ENCODE data around the gene MAGI2. TPM values are rescaled to one million over a fixed set of nuclear protein-coding genes. Genes with fewer than 3 reads are reported as not detected.
"Not testable (repeated sequence)": the region's sequence is repeated elsewhere in the genome, so short reads cannot be mapped to it uniquely, and the experiment has no call there.

Gene MAGI2
- total RNA-seq, 1 donor: 0.42 TPM

DNA sequence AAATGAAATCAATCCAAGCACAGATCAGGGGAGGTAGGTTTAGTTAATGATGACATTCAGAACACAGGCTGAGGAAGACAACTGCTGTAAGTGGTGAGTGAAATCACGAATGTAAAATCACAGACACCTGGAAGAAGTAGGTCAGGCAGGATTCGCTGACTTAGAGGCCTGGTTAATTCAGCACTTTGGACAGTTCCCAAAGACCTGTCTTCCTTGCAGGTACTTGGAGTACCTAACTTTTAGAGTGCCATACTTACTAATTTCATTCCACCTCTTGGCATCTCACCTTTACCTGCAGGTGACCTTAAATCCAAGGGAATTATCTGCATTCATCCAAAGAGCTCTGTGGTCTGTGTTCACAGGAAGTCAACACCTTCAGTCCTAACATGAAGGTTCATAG is 832.5 kb downstream of the MAGI2 start:
- Histone ChIP-seq H3K9me3 (ENCODE audit: low read depth, low read length) (no peaks in the 10 kb centered on the region), H3K4me1 (ENCODE audit: insufficient read depth, low read length) (no peaks in the 10 kb centered on the region), H3K27me3 (ENCODE audit: insufficient read depth, low read length) (no peaks in the 10 kb centered on the region), H3K4me3 (ENCODE audit: low read length) (no peak overlapping the region)

DNA sequence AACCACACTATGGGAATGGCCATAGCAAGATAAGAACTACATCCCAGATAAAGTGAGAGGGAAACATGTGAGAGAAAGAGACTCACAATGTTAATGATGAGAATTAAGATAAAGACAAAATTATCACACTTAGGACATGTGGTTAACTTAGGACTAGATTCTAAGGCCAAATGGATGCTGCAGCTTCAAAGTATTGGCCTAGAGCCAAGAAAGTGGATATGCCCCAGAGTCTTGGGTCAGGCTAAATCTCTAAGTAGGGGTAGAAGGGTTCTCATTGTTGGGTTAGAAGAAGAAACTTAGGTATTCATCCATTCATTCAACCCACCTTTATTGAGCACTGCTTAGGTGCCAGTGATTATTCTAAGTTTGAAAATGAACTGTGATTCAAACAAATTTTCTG is 836.9 kb downstream of the MAGI2 start:
- no peak overlapping the region for H3K4me3 ChIP-seq (ENCODE audit: low read length)
- H3K4me1 ChIP-seq (ENCODE audit: insufficient read depth, low read length): no peaks in the 10 kb centered on the region
- no peaks in the 10 kb centered on the region for H3K27me3 ChIP-seq (ENCODE audit: insufficient read depth, low read length)
- H3K9me3 ChIP-seq (ENCODE audit: low read depth, low read length): no peaks in the 10 kb centered on the region

DNA sequence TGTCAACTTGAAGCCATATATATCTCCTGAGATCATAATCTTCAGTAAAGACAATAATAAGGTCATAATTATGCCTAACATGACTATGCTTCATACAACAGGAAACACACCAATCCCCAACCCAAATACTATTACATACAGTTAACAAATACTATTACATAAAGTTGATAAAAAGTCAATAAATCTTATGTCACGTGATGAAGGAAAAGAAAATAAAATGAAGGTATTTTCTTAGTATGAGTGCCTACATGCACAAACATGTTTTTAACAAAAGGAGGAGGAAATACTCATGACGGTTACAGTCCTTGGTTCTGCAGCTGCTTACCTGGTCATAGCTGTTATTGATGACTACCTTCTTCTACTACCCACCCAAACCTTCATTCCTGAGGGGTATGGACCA is 844.2 kb downstream of the MAGI2 start:
- H3K9me3 ChIP-seq (ENCODE audit: low read depth, low read length): no peaks in the 10 kb centered on the region
- no peak overlapping the region for H3K4me3 ChIP-seq (ENCODE audit: low read length)
- no peaks in the 10 kb centered on the region for H3K4me1 ChIP-seq (ENCODE audit: insufficient read depth, low read length)
- H3K27me3 ChIP-seq (ENCODE audit: insufficient read depth, low read length): no peaks in the 10 kb centered on the region

DNA sequence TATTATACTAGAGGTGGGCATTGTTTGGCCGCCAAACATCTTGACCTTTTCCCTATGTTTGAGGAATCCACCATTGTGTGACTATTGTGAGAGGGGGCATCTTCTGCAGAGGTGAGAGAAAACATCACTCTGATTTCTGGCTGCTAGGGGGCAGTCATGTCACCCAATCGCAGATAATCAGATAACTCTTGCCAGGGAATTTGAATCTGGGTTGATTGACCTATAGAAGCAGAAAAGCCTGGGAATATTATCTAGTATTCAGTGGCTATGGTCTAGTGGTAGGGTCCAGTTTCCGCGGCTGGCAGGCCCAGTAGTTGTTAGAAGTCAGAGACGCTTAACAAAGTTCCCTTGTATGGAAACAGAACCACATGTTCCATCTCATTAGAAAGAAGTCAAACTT is 846.4 kb downstream of the MAGI2 start:
- H3K27me3 ChIP-seq (ENCODE audit: insufficient read depth, low read length): no peaks in the 10 kb centered on the region
- no peak overlapping the region for H3K4me3 ChIP-seq (ENCODE audit: low read length)
- H3K9me3 ChIP-seq (ENCODE audit: low read depth, low read length): no peaks in the 10 kb centered on the region
- H3K4me1 ChIP-seq (ENCODE audit: insufficient read depth, low read length): no peaks in the 10 kb centered on the region

DNA sequence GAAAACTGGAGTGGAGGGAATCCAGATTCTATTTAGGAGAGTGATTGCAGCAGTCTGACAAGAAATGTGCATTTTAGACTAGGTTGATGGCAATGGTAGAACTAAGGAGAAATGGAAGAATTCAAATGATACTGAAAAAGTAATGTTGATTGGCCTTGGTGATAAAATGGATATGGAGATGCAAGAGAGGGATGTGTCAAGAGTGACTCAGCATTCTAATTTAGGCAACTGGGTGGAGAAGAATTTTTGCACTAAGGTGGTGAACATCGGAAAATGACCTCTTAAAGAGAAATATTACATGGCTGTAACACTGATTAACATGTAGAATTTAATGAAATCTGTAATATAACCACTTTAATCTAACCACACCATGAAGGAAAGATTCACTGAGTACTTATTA is 848.3 kb downstream of the MAGI2 start:
- Histone ChIP-seq H3K4me1 (ENCODE audit: insufficient read depth, low read length) (no peaks in the 10 kb centered on the region), H3K4me3 (ENCODE audit: low read length) (no peak overlapping the region), H3K27me3 (ENCODE audit: insufficient read depth, low read length) (no peaks in the 10 kb centered on the region), H3K9me3 (ENCODE audit: low read depth, low read length) (no peaks in the 10 kb centered on the region)

DNA sequence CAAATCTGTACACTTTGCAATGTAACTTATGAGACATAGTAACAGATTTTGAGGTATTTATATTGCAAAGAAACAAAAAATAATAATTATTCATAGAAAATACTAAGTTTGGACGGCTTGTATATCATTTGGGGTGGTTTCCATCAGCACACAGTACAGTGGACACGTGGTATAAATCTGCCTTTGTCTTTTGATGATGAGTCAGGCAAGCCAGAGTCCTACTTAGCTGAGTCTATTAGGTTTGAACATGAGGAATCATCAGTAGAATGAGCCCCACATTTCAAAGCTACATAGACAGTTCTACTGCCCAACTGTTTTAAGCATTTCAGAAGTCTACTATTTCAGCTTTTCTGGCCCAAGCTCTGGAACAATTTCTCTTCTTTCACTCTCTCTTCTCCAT is 851.7 kb downstream of the MAGI2 start:
- Histone ChIP-seq H3K4me1 (ENCODE audit: insufficient read depth, low read length) (no peaks in the 10 kb centered on the region), H3K27me3 (ENCODE audit: insufficient read depth, low read length) (no peaks in the 10 kb centered on the region), H3K4me3 (ENCODE audit: low read length) (no peak overlapping the region), H3K9me3 (ENCODE audit: low read depth, low read length) (no peaks in the 10 kb centered on the region)

DNA sequence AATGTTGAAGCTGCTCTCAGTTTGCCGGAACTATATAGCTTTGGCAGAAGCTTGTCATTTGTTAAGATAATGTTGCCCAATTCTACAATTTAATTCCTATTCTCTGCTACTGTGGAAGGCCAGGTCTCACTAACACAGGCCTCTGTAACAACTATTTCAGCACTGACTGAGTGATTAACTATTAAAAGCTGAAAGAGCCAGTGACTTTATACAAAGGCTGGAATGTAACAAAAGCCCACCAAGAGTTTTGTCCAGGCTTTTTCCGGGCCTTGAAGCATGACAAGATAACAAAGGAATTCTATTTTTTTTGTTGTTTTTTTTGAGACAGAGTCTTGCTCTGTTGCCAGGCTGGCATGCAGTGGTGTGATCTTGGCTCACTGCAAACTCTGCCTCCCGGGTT is 859.3 kb downstream of the MAGI2 start:
- Histone ChIP-seq H3K9me3 (ENCODE audit: low read depth, low read length) (no peaks in the 10 kb centered on the region), H3K27me3 (ENCODE audit: insufficient read depth, low read length) (no peaks in the 10 kb centered on the region), H3K4me3 (ENCODE audit: low read length) (no peak overlapping the region), H3K4me1 (ENCODE audit: insufficient read depth, low read length) (no peaks in the 10 kb centered on the region)

DNA sequence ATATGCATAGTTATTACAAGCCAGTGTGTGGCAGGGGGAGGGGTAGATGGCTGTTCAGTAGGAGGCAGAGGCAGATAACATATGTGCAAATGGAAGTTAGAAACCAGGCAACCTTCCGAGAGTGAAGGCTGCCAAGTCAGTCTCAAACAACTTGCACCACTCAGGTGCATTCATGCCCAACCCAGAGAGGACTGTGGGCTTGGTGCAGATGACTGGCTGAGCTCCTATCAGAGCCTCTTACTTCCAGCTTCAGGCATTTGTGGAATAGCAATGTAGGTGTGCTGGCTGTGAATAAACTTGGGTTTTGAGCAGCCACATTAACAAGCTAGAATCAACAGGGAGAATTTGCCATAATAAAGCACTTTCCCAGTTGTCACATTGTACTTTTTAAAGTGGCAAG is 865.1 kb downstream of the MAGI2 start:
- no peaks in the 10 kb centered on the region for H3K9me3 ChIP-seq (ENCODE audit: low read depth, low read length)

DNA sequence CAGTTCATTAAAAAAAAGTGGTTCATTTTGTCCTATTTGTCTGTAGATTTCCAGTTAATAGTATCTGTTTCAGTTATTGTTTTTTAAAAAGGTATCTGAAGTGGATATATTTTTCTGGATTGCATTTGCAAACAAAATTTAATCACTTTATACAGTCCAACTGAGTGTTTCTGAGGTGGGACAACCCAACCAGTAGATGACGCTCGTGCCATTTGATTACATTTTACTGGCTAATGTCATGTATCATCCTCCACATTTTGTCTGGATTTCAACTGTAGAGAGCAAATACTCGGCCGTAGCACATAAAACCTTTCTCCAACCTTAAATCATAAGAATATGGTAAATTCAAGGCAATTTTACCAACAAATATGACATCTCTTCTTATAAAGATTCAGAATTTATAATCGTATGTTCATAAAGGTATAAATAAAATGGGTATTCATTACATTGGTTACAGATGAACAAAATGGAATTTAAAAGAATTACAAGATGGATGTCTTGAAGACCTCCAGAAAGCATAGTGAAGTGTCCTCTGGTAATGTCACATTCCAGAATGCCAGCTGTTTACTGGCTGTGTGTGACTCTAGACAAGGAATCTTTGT is 865.9 kb downstream of the MAGI2 start:
- no peaks in the 10 kb centered on the region for H3K4me1 ChIP-seq (ENCODE audit: insufficient read depth, low read length)

More for the DNA sequence above, 865.1 kb downstream of the MAGI2 start:
- H3K4me3 ChIP-seq (ENCODE audit: low read length): no peak overlapping the region
- no peaks in the 10 kb centered on the region for H3K4me1 ChIP-seq (ENCODE audit: insufficient read depth, low read length)
- H3K27me3 ChIP-seq (ENCODE audit: insufficient read depth, low read length): no peaks in the 10 kb centered on the region

DNA sequence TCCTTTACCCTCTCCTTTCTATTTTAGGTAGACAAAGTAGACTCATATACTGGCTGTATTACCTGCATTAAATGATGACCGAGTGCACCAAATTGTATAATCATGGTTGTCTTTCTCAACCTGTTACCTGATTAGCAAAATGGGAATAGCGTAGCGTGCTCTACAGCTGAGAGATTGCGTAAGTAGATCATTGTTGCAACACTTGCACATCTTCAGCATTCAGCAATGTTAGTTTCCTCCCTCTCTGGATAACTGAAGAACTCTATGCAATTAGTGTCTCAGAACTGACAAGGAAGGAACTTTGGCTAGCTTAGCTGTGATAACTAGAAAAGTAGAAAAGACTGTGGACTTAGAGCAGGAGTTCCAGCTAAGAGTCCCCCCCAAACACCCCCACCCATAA is 867.5 kb downstream of the MAGI2 start:
- Histone ChIP-seq H3K4me3 (ENCODE audit: low read length) (no peak overlapping the region), H3K4me1 (ENCODE audit: insufficient read depth, low read length) (no peaks in the 10 kb centered on the region), H3K27me3 (ENCODE audit: insufficient read depth, low read length) (no peaks in the 10 kb centered on the region), H3K9me3 (ENCODE audit: low read depth, low read length) (no peaks in the 10 kb centered on the region)

More for the DNA sequence above, 865.9 kb downstream of the MAGI2 start:
- Histone ChIP-seq H3K4me3 (ENCODE audit: low read length) (no peak overlapping the region), H3K27me3 (ENCODE audit: insufficient read depth, low read length) (no peaks in the 10 kb centered on the region), H3K9me3 (ENCODE audit: low read depth, low read length) (no peaks in the 10 kb centered on the region)

DNA sequence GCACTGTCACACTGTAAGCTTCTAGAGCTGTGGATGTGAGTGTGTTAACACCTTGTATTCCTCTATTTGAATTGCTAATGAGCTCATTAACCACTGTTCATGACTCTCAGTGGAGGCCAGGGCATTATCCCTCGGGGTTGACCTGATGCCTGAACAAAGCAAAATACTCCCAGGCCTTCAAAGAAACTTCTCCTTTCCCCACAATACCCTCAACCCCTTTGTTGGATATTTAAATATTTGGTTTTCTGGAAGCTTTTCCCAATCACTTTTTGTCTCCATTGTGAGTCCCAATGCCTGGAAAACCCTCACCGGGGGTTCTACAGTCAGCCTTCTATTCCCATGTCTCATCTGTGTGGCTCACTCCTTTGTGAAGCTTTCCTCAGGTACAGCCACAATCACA is 874.8 kb downstream of the MAGI2 start:
- Histone ChIP-seq H3K4me3 (ENCODE audit: low read length) (no peak overlapping the region), H3K9me3 (ENCODE audit: low read depth, low read length) (no peaks in the 10 kb centered on the region), H3K4me1 (ENCODE audit: insufficient read depth, low read length) (no peaks in the 10 kb centered on the region), H3K27me3 (ENCODE audit: insufficient read depth, low read length) (no peaks in the 10 kb centered on the region)

DNA sequence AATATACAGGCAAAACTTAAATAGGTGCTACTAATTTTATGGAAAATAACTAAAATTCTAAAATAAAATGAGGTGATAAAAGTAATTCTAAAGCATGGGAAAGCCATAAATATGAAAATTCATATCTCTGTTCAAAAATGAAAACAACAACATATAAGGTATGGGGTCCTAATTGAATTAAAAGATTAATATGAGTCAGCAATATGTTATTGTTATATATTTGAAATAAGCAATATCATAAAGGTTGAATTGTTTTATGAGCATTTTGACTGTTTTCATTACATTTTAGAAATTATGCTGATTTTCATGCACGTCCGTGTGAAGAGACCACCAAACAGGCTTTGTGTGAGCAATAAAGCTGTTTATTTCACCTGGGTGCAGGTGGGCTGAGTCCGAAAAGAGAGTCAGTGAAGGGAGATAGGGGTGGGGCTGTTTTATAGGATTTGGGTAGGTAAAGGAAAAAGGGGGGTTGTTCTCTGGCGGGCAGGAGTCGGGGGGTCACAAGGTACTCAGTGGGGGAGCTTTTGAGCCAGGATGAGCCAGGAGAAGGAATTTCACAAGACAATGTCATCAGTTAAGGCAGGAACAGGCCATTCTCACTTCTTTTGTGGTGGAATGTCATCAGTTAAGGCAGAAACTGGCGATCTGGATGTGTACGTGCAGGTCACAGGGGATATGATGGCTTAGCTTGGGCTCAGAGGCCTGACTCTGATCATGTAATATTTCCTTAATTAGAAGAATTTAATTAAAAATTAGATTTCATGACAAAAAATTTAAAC is 876.1 kb downstream of the MAGI2 start:
- not testable (repeated sequence) for H3K9me3 ChIP-seq (ENCODE audit: low read depth, low read length); H3K4me1 ChIP-seq (ENCODE audit: insufficient read depth, low read length); H3K4me3 ChIP-seq (ENCODE audit: low read length); H3K27me3 ChIP-seq (ENCODE audit: insufficient read depth, low read length)

DNA sequence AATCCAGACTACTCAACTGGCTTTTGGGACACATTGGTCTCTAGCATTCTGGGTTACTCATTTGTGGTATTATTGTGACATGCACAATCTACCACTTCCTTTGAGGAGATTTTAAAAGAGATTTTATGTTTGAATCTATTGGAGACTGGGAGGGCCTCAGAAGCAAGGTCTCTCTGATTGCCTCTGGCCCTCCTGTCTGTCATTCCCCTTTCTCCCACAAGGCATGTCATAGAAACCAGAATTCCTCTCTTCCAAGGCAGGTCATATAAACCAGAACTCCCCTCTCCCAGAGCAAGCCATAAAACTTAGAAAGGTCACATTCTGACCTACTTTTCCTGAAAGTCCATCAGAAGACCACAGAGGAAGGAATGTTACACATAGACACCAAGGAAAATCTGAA is 877.2 kb downstream of the MAGI2 start:
- Histone ChIP-seq H3K27me3 (ENCODE audit: insufficient read depth, low read length) (no peaks in the 10 kb centered on the region), H3K9me3 (ENCODE audit: low read depth, low read length) (no peaks in the 10 kb centered on the region), H3K4me3 (ENCODE audit: low read length) (no peak overlapping the region), H3K4me1 (ENCODE audit: insufficient read depth, low read length) (no peaks in the 10 kb centered on the region)

DNA sequence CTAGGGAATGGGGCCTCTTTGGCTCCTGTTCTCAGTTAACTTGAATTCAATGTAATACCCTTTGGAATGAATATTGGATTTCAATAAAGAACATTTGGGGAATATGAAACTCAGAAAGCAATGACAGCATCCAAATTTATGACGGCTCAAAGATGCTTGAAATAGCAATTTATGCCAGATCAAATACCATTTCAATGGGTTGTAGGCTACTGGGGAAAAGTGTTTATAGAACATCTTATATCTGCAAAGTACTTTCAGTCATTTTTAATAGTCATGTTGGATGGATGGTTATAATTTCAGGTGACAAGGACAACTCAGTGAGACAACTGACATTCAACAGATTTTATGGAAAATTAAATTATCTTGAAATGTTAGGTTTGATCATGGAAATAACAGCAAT is 882.2 kb downstream of the MAGI2 start:
- Histone ChIP-seq H3K27me3 (ENCODE audit: insufficient read depth, low read length) (no peaks in the 10 kb centered on the region), H3K4me3 (ENCODE audit: low read length) (no peak overlapping the region), H3K9me3 (ENCODE audit: low read depth, low read length) (no peaks in the 10 kb centered on the region), H3K4me1 (ENCODE audit: insufficient read depth, low read length) (no peaks in the 10 kb centered on the region)

DNA sequence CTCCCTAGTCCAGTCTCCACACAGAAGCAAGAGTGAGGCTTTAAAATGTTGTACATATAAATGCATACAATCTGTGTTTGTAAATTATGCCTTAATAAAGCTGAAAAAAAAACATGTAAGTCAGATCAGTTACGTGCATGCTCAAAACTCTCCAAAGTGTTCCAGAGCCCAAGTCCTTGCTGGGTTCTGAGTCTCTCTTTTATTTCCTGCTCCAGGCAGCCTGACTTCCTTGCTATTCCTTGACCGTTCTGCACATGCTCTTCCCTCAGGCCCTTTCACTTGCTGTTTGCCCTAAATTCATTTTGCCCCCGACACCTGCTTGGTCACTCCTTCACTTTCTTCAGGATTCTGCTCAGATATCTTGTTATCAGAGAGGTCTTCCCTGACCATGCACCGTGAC is 884.8 kb downstream of the MAGI2 start:
- Histone ChIP-seq H3K4me3 (ENCODE audit: low read length) (no peak overlapping the region), H3K27me3 (ENCODE audit: insufficient read depth, low read length) (no peaks in the 10 kb centered on the region), H3K9me3 (ENCODE audit: low read depth, low read length) (no peaks in the 10 kb centered on the region), H3K4me1 (ENCODE audit: insufficient read depth, low read length) (no peaks in the 10 kb centered on the region)

DNA sequence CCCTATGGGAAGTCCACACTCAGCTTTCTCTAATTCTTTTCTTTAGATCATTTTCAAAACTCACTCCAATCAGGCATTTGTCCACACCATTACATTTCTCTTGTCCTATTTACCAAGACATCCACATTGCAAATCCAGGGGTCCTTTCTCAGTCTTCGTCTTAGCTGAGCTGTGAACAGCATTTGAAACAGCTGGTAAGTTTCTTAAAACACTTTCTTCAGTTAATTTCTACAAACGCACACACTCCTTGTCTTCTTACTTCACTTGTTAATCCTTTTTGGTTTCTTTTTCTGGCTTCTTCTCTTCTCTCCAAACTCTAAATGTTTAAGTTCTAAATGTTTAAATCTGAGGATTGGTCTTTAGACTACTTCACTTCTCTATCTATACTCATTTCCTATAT is 885.6 kb downstream of the MAGI2 start:
- no peak overlapping the region for H3K4me3 ChIP-seq (ENCODE audit: low read length)
- no peaks in the 10 kb centered on the region for H3K4me1 ChIP-seq (ENCODE audit: insufficient read depth, low read length)
- H3K27me3 ChIP-seq (ENCODE audit: insufficient read depth, low read length): no peaks in the 10 kb centered on the region
- H3K9me3 ChIP-seq (ENCODE audit: low read depth, low read length): no peaks in the 10 kb centered on the region
